RWPE2 (cell line): ENCODE measurements around the gene HNRNPLL.

Experiments
- ATAC-seq: fragments of 200-7000 bp; cut with Tn5 transposase; 3 replicates; pipeline ENCODE4 v1.9.1; 2021; ENCODE audit warnings: low read depth
- DNase-seq: peaks from one replicate; pipeline ENCODE4 v3.0.0-alpha.2; 2020; ENCODE audit warnings: low spot score
- H3K27ac ChIP-seq: fragments of 450-650 bp; 2 replicates; pipeline ENCODE4 v1.5.1; 2017; ENCODE audit warnings: mild to moderate bottlenecking; ENCODE audit not compliant: poor library complexity, severe bottlenecking
- H3K27me3 ChIP-seq: fragments of 250-450 bp; sonication (Bioruptor Pico); 2 replicates; pipeline ENCODE4 v1.5.1; 2021; ENCODE audit warnings: mild to moderate bottlenecking, moderate library complexity; ENCODE audit not compliant: insufficient read depth, poor library complexity, severe bottlenecking
- H3K36me3 ChIP-seq: fragments of 250-450 bp; sonication (Bioruptor Pico); 2 replicates; pipeline ENCODE4 v1.5.1; 2020; ENCODE audit warnings: low read depth, mild to moderate bottlenecking, moderate library complexity
- H3K4me1 ChIP-seq: fragments of 250-450 bp; sonication (Bioruptor Pico); 2 replicates; pipeline ENCODE4 v1.5.1; 2021; ENCODE audit warnings: mild to moderate bottlenecking, moderate library complexity; ENCODE audit not compliant: insufficient read depth, poor library complexity, severe bottlenecking
- H3K4me3 ChIP-seq: fragments of 250-450 bp; sonication (Bioruptor Pico); 2 replicates; pipeline ENCODE4 v1.5.1; 2021; ENCODE audit warnings: mild to moderate bottlenecking, moderate library complexity; ENCODE audit not compliant: severe bottlenecking
- H3K9me3 ChIP-seq: fragments of 250-450 bp; sonication (Bioruptor Pico); 2 replicates; pipeline ENCODE4 v1.5.1; 2021; ENCODE audit warnings: mild to moderate bottlenecking, moderate library complexity; ENCODE audit not compliant: severe bottlenecking
- CTCF ChIP-seq: fragments of 450-650 bp; IDR thresholded peaks from one replicate; pipeline ENCODE4 v1.5.1; 2017; ENCODE audit warnings: mild to moderate bottlenecking, moderate library complexity; ENCODE audit not compliant: poor library complexity, severe bottlenecking

HNRNPLL gene

GRCh38 chr2:38516526-38516925 is 86.2 kb downstream of the HNRNPLL start:
- H3K27me3 ChIP-seq = no peaks in the 10 kb centered on the region
- ATAC-seq = no peak
- no peak overlapping the region for H3K27ac ChIP-seq
- no peak for DNase-seq
- no peaks in the 10 kb centered on the region for H3K36me3 ChIP-seq
- no peak for TF ChIP-seq CTCF
- H3K9me3 ChIP-seq = no peaks in the 10 kb centered on the region
- H3K4me3 ChIP-seq = no peak overlapping the region
- peaks cover 8% of the 10 kb centered on the region for H3K4me1 ChIP-seq

- DNase-seq (no peak), ATAC-seq (no peak)
- Histone ChIP-seq H3K4me3 (no peak overlapping the region), H3K27me3 (no peaks in the 10 kb centered on the region), H3K27ac (no peak overlapping the region), H3K9me3 (no peaks in the 10 kb centered on the region), H3K4me1 (peaks cover 8% of the 10 kb centered on the region), H3K36me3 (no peaks in the 10 kb centered on the region)
- no peak for TF ChIP-seq CTCF
These were observed 86.6 kb downstream of the HNRNPLL start for GRCh38 chr2:38516122-38516521.

GRCh38 chr2:38515155-38516074 is 87.3 kb downstream of the HNRNPLL start:
- Histone ChIP-seq H3K27ac (no peak overlapping the region), H3K4me1 (peaks cover 8% of the 10 kb centered on the region), H3K27me3 (no peaks in the 10 kb centered on the region), H3K4me3 (no peak overlapping the region), H3K36me3 (no peaks in the 10 kb centered on the region), H3K9me3 (no peaks in the 10 kb centered on the region)
- DNase-seq = no peak
- TF ChIP-seq CTCF = no peak
- peak; percentile 36; the same call in 2 of the 3 replicates for ATAC-seq

- no peak overlapping the region for H3K27ac ChIP-seq
These were observed 88.0 kb downstream of the HNRNPLL start for GRCh38 chr2:38514603-38515154.

More at GRCh38 chr2:38514603-38515154, 88.0 kb downstream of the HNRNPLL start:
- Histone ChIP-seq H3K27me3 (no peaks in the 10 kb centered on the region), H3K9me3 (no peaks in the 10 kb centered on the region), H3K36me3 (no peaks in the 10 kb centered on the region), H3K4me3 (no peak overlapping the region), H3K4me1 (peaks cover 8% of the 10 kb centered on the region)
- ATAC-seq = no peak
- no peak for TF ChIP-seq CTCF
- DNase-seq = no peak
